Stimulated activated CD4-positive, alpha-beta T cell treated with anti-CD3 and anti-CD28 coated beads, Interleukin-12 subunit alpha, Interleukin-12 subunit beta, amount 100 ng/mL, for 4 hours (primary cell): ENCODE data around the gene ABHD12B.
A peak's percentile ranks its signal among the peaks of the same experiment; 100 is the strongest.
"Not testable (repeated sequence)": the region's sequence is repeated elsewhere in the genome, so short reads cannot be mapped to it uniquely, and the experiment has no call there.

Source experiments
- DNase-seq: peaks from one replicate; pipeline ENCODE4 v3.0.0-alpha.2; 2020

Gene ABHD12B

DNA sequence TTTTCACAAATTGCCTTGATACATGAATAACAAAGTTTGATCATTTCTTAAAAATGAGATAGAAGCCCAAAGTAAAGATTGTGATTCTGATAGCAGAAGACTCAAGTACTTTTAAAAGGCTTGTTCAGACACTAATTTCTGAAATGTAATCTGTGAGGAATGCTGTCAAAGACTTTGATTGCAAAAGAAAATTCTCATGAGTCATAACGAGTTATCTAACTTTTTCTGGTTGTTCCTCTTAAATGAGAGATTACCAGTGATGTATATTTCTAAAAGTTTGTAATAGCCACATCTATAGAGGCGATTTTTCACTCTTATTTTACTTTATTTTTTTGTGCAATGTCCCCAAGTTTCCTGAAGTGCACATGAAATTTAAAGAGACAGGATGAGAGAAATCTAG, 65.5 kb downstream of the ABHD12B start:
- DNase-seq = no peak

DNA sequence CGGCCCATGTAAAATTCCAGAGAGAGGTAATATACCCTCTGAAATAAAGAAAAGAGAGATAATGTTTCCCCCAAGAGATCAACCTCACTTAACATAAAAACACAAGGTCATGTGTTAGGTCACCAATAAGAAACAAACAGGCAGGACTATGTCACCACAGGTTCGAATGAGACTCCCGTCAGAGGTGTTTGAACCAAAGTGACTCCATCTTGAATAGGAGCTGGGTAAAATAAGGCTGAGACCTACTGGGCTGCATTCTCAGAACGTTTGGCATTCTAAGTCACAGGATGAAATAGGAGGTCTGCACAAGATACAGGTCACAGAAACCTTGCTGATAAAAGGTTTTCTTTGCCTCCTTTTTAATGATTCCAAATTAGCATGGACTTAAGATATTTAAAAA, 65.9 kb downstream of the ABHD12B start:
- DNase-seq = no peak

DNA sequence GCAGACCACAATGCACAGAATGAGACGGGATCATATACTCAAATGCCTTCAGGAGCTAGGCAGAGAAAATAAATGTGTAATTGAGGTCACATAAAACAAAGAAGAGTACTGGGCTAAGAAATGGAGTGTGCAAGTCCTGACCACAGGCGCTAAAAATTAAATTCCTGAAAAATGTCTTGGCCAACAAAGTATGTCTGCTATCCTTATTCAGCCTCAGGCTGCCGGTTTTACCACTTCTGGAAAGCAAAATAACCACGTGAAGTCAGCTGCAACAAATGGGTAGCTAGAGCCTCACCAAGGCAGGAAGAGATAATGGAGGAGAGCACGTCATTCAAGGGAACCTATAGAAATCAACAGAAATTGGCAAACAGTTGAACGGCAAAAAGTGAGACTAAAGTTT, 69.3 kb downstream of the ABHD12B start:
- no peak for DNase-seq

DNA sequence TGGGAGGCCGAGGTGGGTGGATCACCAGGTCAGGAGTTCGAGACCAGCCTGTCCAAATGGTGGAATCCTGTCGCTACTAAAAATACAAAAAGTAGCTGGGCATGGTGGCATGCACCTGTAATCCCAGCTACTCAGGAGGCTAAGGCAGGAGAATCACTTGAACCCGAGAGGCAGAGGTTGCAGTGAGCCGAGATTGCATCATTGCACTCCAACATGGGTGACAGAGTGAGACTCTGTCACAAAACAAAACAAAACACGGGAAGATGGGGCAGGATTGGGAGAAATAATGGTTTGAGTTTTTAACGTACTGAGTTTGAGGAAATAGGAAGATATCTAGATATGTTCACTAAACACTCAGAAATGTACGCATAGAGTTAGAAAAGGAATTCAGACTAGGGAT, 69.8 kb downstream of the ABHD12B start:
- DNase-seq = not testable (repeated sequence)

DNA sequence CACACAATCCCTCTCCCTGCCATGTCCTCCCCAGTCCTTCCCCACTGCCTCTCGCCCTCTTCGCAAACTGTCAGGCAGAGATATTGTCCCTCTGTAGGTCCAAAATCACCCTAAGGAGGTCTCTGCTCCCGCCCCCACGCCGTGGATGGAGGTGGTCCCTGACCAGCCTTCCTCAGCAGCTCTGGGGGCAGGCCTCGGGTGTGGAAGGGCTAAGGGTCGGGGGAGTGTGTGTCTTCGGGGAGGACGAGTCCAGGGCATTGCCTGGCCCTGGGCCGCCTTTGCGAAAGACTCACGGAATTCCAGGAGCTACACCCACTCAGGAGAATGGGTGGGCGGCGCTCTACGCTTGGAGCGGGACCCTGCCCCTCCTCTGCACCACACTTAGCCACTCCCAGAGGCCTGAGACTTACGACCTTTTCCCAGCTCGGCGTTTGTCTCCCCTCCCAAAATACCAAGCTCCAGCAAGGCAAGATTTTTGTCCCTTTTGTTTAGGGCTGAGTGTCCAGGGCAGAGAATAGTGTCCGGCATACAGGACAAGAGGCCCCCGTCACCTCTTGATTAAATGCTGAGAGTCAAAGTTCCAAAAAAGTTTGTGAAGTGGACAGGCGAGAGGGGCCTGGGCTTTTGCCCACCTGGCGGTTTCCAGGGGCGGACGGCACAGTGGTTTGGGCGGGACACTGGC, 71.5 kb downstream of the ABHD12B start:
- DNase-seq = no peak

DNA sequence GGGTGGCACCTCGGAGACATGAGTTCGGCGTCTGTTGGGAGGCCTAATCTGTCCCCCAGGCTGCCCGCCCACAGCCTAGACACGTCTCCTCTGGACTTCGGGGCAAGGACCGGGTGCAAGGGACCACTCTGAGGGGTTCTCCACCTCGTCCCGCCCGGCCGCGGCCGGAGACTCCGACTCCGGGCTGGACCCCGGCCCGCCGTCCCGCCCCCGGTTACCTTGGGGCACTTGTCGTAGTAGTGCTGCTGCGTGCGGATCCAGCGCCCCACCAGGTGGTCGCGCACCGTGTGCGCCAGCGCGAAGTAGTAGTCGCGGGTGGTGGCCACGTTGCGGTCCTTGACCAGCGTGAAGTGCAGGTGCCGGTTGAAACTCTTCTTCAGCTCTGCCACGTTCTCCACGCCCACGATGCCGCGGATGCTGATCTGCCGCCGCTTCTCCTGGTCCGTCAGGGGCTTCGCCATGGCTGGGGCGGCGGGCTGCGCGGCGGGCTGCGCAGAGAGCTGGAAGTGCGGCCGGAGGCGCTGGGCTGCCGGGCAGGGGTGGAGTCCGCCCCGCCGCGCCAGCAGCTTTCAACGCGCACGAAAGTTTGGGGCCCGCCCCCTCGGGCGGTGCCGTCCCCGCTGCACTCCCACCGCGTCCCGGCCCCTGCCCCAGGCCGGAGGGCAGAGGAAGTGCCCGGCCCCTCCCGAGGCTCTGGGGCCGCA, 72.2 kb downstream of the ABHD12B start, which contains the start of gene PYGL:
Gene PYGL (minus strand): TSS at position 541 of the 704 bp plus-strand sequence. CDS start 80 bp downstream, at position 461.
- peak; percentile 24 for DNase-seq

DNA sequence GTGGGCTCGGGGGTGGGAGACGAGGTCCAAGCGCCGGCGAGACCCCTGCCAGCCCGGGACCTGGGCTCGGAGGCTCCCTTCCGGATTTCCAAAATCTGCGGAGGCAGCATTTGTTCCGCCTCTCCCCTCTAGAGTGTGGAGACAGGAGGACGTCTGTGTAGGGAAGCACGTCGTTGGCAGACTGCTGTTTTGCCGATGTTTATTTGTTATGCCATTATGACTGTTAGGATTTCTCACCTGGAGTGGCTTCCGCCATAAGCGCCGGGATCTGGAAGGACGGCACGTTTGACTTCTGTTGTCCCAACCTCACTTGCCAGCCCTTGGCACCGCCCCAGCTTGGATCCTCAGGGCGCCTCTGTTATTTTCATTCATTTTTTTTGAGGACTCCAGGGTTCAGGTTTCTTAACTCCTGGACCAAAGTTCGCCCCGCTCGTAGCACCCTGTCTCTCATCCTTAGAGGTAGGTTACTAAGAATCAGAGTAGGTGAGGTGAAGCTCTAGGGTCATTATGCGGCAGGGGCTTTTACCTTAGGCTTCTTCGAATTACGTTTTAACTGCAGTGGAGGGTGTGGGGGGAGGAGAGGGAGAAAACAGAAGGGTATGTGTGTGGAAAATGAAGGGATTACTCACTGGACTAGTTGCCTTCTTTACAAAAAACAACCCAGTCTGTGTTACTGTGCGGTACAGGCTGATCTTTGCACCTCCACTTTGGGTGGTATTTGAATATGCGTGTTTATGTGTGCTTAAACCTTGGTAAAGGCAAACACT, 73.0 kb downstream of the ABHD12B start:
- DNase-seq = no peak

DNA sequence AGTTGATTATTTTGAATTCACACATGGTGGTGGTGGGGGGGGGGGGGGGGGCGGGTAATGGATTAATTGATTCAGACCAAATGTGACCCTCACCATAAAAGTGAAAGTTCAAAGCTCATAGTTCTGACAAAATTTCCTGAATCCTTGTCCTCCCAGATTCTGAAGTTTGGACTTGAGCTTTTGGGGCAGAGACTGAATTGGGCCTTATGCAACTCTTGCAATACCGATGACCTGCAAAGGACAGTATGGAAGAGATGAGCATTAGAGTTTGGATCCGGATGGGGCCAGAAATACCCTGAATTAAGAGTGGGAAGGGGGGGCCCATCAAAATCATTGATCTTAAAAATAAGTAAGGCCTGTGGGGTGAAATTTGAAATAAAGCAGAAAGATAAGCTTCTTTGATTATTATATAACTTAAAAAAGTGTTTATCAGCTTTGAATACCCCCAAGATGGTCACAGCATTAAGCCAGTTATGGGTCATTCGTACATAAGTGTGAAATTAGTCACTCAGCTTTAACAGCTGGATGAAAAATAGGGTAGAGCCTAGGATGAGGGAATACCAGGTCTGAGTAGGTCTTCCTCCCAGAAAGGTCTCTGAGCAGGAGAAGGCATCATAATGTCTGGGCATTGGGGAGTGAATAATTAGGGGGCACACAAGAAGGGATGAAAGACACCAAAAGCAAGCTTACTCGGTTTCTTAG, 74.5 kb downstream of the ABHD12B start:
- no peak for DNase-seq

DNA sequence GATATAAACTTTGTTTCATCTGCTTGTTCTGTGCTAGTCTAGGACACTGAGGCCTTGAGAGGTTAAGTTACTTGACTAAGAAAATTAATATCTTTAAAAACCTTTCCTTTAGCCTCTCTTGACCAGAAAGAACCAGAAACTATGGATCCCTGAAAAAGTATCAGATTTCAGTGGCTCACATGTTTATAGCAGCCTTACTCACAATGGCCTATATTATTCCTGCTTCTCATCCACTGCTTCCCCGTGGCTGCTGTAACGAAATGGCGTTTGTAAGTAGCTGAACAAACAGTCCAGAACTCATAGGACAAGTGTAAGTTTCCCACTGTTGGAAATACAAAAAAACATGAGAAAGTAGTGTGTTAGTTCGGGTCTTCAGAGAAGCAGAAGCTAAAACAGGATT, 75.6 kb downstream of the ABHD12B start:
- DNase-seq = no peak

DNA sequence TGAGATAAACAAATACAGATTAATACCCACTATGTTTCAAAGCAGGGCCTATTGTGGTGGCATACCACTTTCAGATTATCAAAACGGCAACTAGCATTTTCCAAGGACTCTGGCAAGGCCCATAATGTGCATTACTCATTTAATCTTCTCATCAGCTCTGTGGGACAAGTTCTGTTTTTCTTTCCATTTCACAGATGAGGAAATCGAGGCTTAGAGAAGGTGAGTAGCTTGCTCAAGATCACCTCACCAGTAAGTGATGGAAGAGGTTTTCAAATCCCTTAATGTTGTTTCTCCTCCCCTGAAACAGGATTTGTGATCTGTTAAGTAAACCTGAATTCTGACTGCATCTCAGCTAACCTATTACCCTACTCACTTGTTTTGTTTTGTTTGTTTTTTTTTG, 76.4 kb downstream of the ABHD12B start:
- DNase-seq = no peak

DNA sequence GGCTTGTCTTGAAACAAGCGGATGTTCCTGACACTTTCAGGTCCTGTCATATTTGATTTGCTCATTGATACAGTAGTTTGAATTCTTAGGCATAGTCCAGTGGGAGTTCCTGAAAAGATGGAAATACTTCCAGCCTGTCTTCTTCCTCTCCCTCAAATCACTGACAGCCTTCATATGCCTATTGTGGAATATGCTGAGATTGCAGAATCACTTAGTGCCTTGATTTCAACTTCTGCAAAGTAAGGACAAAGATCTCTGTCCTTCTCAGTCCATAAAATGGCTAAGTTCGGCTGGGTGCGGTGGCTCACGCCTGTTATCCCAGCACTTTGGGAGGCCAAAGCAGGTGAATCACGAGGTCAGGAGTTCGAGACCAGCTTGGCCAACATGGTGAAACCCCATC, 79.2 kb downstream of the ABHD12B start:
- DNase-seq = no peak

DNA sequence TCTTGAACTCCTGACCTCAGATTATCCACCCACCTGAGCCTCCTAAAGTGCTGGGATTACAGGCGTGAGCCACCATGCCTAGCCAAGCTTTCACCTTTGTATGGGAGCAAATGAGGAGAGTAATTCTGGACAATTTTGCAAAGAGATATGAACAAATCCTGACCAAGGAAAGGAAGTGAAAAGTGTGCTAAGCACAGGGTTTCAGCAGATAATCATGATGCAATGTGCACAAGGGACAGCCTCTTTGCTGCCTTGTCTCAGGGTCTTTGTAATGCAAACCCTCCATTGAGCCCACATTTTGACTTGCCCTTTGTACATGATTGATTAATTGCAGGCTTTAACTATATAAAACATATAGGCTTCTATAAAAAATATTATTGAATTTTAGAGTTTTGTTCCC, 81.6 kb downstream of the ABHD12B start:
- no peak for DNase-seq
